ENCODE data around the gene RNF145.

The RNF145 gene

GRCh38 chr5:159198063-159199036 lies 11.0 kb downstream of the RNF145 start:
- in situ Hi-C loops (cut with MboI; ENCODE audit: low sequenced_read_pairs): no loop called here

GRCh38 chr5:159195775-159196174 lies 13.6 kb downstream of the RNF145 start:
- in situ Hi-C loops (cut with MboI; ENCODE audit: low sequenced_read_pairs): no loop called here

- in situ Hi-C loops (cut with MboI; ENCODE audit: low sequenced_read_pairs): no loop called here
These were observed 19.2 kb downstream of the RNF145 start for GRCh38 chr5:159190170-159190569.

- in situ Hi-C loops (cut with MboI; ENCODE audit: low sequenced_read_pairs): no loop called here
These were observed 20.0 kb downstream of the RNF145 start for GRCh38 chr5:159189310-159189709.

GRCh38 chr5:159187719-159188118 lies 21.6 kb downstream of the RNF145 start:
- in situ Hi-C loops (cut with MboI; ENCODE audit: low sequenced_read_pairs): no loop called here

- in situ Hi-C loops (cut with MboI; ENCODE audit: low sequenced_read_pairs): no loop called here
These were observed 23.0 kb downstream of the RNF145 start for GRCh38 chr5:159186319-159186718.

GRCh38 chr5:159185773-159186172 lies 23.6 kb downstream of the RNF145 start:
- in situ Hi-C loops (cut with MboI; ENCODE audit: low sequenced_read_pairs): no loop called here

- in situ Hi-C loops (cut with MboI; ENCODE audit: low sequenced_read_pairs): no loop called here
These were observed 24.4 kb downstream of the RNF145 start for GRCh38 chr5:159184858-159185381.

- in situ Hi-C loops (cut with MboI; ENCODE audit: low sequenced_read_pairs): no loop called here
These were observed 25.1 kb downstream of the RNF145 start for GRCh38 chr5:159184236-159184635.

GRCh38 chr5:159183247-159183646 lies 26.1 kb downstream of the RNF145 start:
- in situ Hi-C loops (cut with MboI; ENCODE audit: low sequenced_read_pairs): no loop called here

GRCh38 chr5:159182691-159183090 lies 26.7 kb downstream of the RNF145 start:
- in situ Hi-C loops (cut with MboI; ENCODE audit: low sequenced_read_pairs): no loop called here

- in situ Hi-C loops (cut with MboI; ENCODE audit: low sequenced_read_pairs): no loop called here
These were observed 27.7 kb downstream of the RNF145 start for GRCh38 chr5:159181651-159182050.

GRCh38 chr5:159181152-159181551 lies 28.2 kb downstream of the RNF145 start:
- in situ Hi-C loops (cut with MboI; ENCODE audit: low sequenced_read_pairs): no loop called here

- in situ Hi-C loops (cut with MboI; ENCODE audit: low sequenced_read_pairs): no loop called here
These were observed 29.6 kb downstream of the RNF145 start for GRCh38 chr5:159179529-159180305.

GRCh38 chr5:159178978-159179377 lies 30.4 kb downstream of the RNF145 start:
- in situ Hi-C loops (cut with MboI; ENCODE audit: low sequenced_read_pairs): no loop called here

- in situ Hi-C loops (cut with MboI; ENCODE audit: low sequenced_read_pairs): no loop called here
These were observed 33.8 kb downstream of the RNF145 start for GRCh38 chr5:159175547-159175946.

- in situ Hi-C loops (cut with MboI; ENCODE audit: low sequenced_read_pairs): loop anchor here (25.0 kb wide), 1 partner anchor 813 kb away; no protein-coding TSS in a partner anchor
These were observed 34.7 kb downstream of the RNF145 start for GRCh38 chr5:159174511-159175168.

- in situ Hi-C loops (cut with MboI; ENCODE audit: low sequenced_read_pairs): loop anchor here (25.0 kb wide), 1 partner anchor 816 kb away; no protein-coding TSS in a partner anchor
These were observed 38.1 kb downstream of the RNF145 start for GRCh38 chr5:159171274-159171673.

GRCh38 chr5:159170021-159170420 lies 39.3 kb downstream of the RNF145 start:
- in situ Hi-C loops (cut with MboI; ENCODE audit: low sequenced_read_pairs): loop anchor here (25.0 kb wide), 1 partner anchor 817 kb away; no protein-coding TSS in a partner anchor

- in situ Hi-C loops (cut with MboI; ENCODE audit: low sequenced_read_pairs): loop anchor here (25.0 kb wide), 1 partner anchor 821 kb away; no protein-coding TSS in a partner anchor
These were observed 42.9 kb downstream of the RNF145 start for GRCh38 chr5:159166416-159166815.

GRCh38 chr5:159163701-159164046 lies 45.7 kb downstream of the RNF145 start:
- in situ Hi-C loops (cut with MboI; ENCODE audit: low sequenced_read_pairs): loop anchor here (25.0 kb wide), 1 partner anchor 824 kb away; no protein-coding TSS in a partner anchor
